KMS-11 (cell line): ENCODE data around the gene FAM25A.
"Not testable (repeated sequence)": the region's sequence is repeated elsewhere in the genome, so short reads cannot be mapped to it uniquely, and the experiment has no call there.

Source experiments
- H2AFZ ChIP-seq: fragments of 200-600 bp; sonication (generic); 2 replicates; pipeline ENCODE4 v1.6.1; 2016; ENCODE audit warnings: antibody characterized with exemption, mixed run types, low read depth
- H3K27ac ChIP-seq: fragments of 200-600 bp; sonication (generic); 2 replicates; pipeline ENCODE4 v1.6.1; 2016; ENCODE audit warnings: mild to moderate bottlenecking, mixed run types
- H3K27me3 ChIP-seq: fragments of 200-600 bp; sonication (generic); 2 replicates; pipeline ENCODE4 v1.6.1; 2017; ENCODE audit warnings: mild to moderate bottlenecking, low read depth, mixed run types, moderate library complexity; ENCODE audit not compliant: insufficient read depth
- H3K36me3 ChIP-seq: fragments of 200-600 bp; sonication (generic); 2 replicates; pipeline ENCODE4 v1.6.1; 2017; ENCODE audit warnings: mild to moderate bottlenecking, mixed run types; ENCODE audit not compliant: insufficient read depth
- H3K4me1 ChIP-seq: fragments of 200-600 bp; sonication (generic); 2 replicates; pipeline ENCODE4 v1.6.1; 2016; ENCODE audit warnings: mild to moderate bottlenecking, low read depth, mixed run types; ENCODE audit not compliant: poor library complexity, severe bottlenecking
- H3K4me2 ChIP-seq: fragments of 200-600 bp; sonication (generic); 2 replicates; pipeline ENCODE4 v1.7.0; 2016; ENCODE audit warnings: mild to moderate bottlenecking, mixed run types
- H3K4me3 ChIP-seq: fragments of 200-600 bp; sonication (generic); IDR thresholded peaks from 2 replicates; pipeline ENCODE4 v1.6.1; 2017; ENCODE audit warnings: low read depth, low read length, mixed read lengths; ENCODE audit not compliant: insufficient read depth
- H3K79me2 ChIP-seq: fragments of 200-600 bp; sonication (generic); 2 replicates; pipeline ENCODE4 v1.6.1; 2016; ENCODE audit warnings: low read depth, mixed run types; ENCODE audit not compliant: insufficient read depth
- H3K9ac ChIP-seq: fragments of 200-600 bp; sonication (generic); 2 replicates; pipeline ENCODE4 v1.6.1; 2016; ENCODE audit warnings: mild to moderate bottlenecking, mixed run types
- H4K20me1 ChIP-seq: fragments of 200-600 bp; sonication (generic); 2 replicates; pipeline ENCODE4 v1.6.1; 2016; ENCODE audit warnings: mild to moderate bottlenecking, mixed run types; ENCODE audit not compliant: insufficient read depth
- CTCF ChIP-seq: fragments of 200-600 bp; sonication (generic); conservative IDR thresholded peaks from 2 replicates; pipeline ENCODE4 v1.6.1; 2017; ENCODE audit warnings: low read depth, mild to moderate bottlenecking, antibody characterized with exemption, low read length, moderate library complexity, mixed read lengths

FAM25A gene

GRCh38 chr10:87018127-87018526 lies 2.0 kb upstream of the FAM25A start:
- H3K4me3 ChIP-seq, H3K4me2 ChIP-seq, H3K27me3 ChIP-seq, H4K20me1 ChIP-seq, H3K27ac ChIP-seq, H3K4me1 ChIP-seq, H3K36me3 ChIP-seq, H3K9ac ChIP-seq, H2AFZ ChIP-seq, H3K79me2 ChIP-seq: not testable (repeated sequence)

- not testable (repeated sequence) for H3K27me3 ChIP-seq, H3K79me2 ChIP-seq, H3K27ac ChIP-seq, H3K4me1 ChIP-seq, H3K9ac ChIP-seq, H2AFZ ChIP-seq, H4K20me1 ChIP-seq, H3K4me3 ChIP-seq, H3K36me3 ChIP-seq, H3K4me2 ChIP-seq
Observed at GRCh38 chr10:87019066-87019465, 1.0 kb upstream of the FAM25A start.

- not testable (repeated sequence) for H3K9ac ChIP-seq, H3K4me2 ChIP-seq, H3K27me3 ChIP-seq, H3K27ac ChIP-seq, H3K4me3 ChIP-seq, H2AFZ ChIP-seq, H3K79me2 ChIP-seq, H3K36me3 ChIP-seq, H4K20me1 ChIP-seq, H3K4me1 ChIP-seq
Observed at GRCh38 chr10:87019504-87019903, 590 bp upstream of the FAM25A start.

DNA sequence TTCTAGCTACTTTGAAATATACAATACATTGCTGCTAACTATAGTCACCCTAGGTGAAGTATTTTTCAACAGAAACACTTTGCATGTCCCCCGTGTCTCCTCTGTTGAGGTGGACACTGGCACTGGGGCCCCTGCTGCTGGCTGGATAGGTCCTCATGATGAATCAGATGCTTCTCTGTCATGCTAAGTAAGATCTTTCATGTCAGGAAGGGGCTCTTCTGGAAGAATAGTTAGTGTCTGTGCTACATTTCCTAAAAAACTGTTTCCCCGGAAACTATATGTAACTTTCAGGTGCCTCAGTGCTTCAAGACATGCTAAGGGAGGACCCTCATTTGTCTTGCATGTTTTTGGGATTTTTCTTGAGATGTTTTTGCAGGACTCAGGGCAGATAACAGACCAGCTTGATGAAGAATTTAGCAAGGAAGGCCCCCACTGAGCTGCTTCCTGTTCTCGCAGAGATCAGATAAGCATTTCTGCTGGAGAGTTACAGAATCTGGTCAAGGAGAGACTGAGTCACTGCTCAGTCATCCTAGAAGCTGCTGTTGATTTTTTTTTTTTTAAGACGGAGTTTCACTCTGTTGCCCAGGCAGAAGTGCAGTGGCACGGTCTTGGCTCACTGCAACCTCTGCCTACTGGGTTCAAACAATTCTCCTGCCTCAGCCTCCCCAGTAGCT lies 5.3 kb downstream of the FAM25A start:
- not testable (repeated sequence) for H2AFZ ChIP-seq, H3K4me3 ChIP-seq, H4K20me1 ChIP-seq, H3K4me1 ChIP-seq, H3K9ac ChIP-seq, H3K4me2 ChIP-seq, H3K36me3 ChIP-seq, H3K79me2 ChIP-seq, H3K27me3 ChIP-seq, H3K27ac ChIP-seq

- not testable (repeated sequence) for H3K4me1 ChIP-seq, H3K9ac ChIP-seq, H3K79me2 ChIP-seq, H3K27me3 ChIP-seq, H3K27ac ChIP-seq, H2AFZ ChIP-seq, H3K4me2 ChIP-seq, H3K36me3 ChIP-seq, H4K20me1 ChIP-seq, H3K4me3 ChIP-seq
Observed at GRCh38 chr10:87026747-87027508, 6.8 kb downstream of the FAM25A start.

- not testable (repeated sequence) for H4K20me1 ChIP-seq, H3K4me3 ChIP-seq
Observed at GRCh38 chr10:87030419-87030818, 10.3 kb downstream of the FAM25A start.

GRCh38 chr10:87030912-87031635 lies 11.0 kb downstream of the FAM25A start:
- Histone ChIP-seq H2AFZ (no peak overlapping the region), H3K27ac (no peak overlapping the region), H4K20me1 (no peaks in the 10 kb centered on the region), H3K79me2 (no peaks in the 10 kb centered on the region), H3K4me3 (no peak overlapping the region), H3K27me3 (no peaks in the 10 kb centered on the region), H3K36me3 (no peaks in the 10 kb centered on the region), H3K4me2 (no peak overlapping the region), H3K4me1 (no peaks in the 10 kb centered on the region), H3K9ac (no peak overlapping the region)
- TF ChIP-seq CTCF, result no peak

More at GRCh38 chr10:87030419-87030818, 10.3 kb downstream of the FAM25A start:
- not testable (repeated sequence) for H3K27me3 ChIP-seq, H3K4me1 ChIP-seq, H3K4me2 ChIP-seq, H3K9ac ChIP-seq, H3K27ac ChIP-seq, H3K79me2 ChIP-seq, H2AFZ ChIP-seq, H3K36me3 ChIP-seq
